NCI-H774 (cell line): ENCODE results near the gene MEG3.

Experiments used
- DNase-seq: peaks from one replicate; lab custom pipeline; 2025; lab: John Stamatoyannopoulos, UW

Gene MEG3

GRCh38 chr14:100881211-100882025, 55.5 kb downstream of the MEG3 start:
- DNase-seq: no peak

DNA sequence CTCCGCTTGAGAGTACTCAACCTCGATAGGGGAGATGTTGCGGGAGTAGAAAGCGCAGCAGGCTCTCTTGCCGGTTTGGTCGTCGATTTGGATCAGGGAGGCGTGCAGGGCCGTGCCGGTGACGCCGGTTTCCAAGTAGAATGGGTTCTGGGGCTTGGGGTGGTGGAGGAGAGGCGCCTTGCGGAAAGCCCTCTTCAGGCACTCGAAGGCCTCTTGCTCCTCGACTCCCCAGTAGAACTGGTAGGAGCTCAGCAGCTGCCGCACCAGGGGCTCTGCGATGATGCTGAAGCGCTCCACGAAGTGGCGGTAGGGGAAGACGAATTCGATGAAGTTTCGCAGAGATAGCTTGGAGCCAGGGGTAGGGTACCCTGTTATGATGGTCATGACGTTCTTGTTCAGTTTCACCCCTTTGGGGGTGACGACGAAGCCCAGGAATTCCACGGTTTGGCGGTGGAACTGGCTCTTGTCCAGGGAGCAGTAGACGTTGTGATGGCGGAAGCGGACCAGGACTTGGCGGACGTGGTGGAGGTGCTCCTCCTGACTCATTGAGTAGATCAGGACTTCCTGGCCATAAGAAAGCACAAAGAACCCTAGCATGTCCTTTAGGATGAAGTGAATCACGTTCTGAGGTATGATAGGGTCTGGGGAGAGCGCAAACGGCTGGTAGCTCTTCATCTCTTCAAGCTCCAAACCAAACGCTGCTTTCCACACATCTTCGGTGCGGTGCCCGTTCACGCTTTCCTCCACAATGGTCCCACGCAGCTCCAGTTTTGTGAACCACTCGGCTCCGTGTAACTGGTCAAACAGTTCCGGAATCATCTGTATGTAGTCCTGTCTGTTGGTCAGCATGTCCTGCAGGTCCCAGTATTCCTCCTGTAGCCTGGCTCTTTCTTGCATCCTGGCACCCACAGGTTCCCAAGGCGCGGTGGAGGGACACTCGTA, 56.4 kb downstream of the MEG3 start:
- DNase-seq: no peak

DNA sequence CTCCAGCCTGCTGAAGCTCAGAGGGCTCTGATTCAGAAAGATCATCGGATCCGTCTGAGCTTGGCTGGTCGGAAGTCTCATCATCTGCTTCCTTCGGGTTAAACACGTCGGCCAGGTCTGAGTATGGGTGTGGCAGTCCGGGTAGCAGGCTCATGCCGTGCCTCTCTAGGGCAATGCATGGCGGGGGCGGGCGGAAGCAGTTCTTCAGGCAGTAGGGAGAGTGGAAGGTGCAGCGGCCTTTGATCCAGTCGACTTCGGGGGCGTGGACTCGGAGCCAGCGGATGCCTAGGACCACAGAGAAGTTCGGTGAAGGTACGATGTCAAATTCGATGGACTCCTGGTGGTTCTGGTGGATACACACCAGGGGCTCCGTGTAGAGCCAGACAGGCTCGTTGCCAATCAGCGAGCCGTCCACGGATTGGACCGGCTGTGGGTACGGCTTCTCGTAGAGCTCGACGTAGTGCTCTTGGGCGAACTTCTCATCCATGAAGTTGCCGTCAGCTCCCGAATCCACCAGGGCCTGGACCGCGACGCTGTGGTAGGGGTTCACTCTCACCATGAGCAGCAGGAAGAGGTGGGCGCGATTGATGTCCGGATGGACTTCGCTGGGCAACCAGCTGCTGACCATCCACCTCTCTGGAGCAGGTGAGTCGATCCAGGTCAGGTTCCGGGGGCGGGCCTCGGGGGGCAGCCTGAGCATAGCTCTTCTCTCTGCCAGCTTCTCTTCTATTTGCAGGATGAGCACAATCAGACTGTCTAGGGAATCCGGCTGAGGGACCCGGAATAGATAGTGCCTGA, 57.3 kb downstream of the MEG3 start:
- no peak for DNase-seq

GRCh38 chr14:100883789-100884101, 57.8 kb downstream of the MEG3 start:
- DNase-seq: no peak

GRCh38 chr14:100884456-100884855, 58.5 kb downstream of the MEG3 start:
- no peak for DNase-seq

DNA sequence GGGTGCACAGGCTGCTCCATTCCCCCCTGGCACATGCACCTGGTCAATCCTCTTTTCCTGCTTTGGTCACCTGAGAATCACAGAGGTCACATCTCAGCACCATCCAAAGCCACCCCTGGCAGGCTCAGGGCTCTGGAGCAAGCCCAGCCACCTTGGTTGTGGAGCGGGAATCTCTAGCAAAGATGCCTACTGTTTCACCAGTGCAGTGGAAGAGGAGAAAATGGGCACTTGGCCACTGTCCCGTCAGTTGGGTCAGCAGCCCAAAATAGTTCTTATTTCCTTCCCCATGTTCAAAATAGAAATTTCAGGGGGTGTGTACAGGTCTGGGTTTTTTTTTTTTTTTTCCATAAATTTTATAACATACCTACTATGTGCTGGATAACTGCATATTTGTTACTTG, 59.3 kb downstream of the MEG3 start:
- DNase-seq: no peak

DNA sequence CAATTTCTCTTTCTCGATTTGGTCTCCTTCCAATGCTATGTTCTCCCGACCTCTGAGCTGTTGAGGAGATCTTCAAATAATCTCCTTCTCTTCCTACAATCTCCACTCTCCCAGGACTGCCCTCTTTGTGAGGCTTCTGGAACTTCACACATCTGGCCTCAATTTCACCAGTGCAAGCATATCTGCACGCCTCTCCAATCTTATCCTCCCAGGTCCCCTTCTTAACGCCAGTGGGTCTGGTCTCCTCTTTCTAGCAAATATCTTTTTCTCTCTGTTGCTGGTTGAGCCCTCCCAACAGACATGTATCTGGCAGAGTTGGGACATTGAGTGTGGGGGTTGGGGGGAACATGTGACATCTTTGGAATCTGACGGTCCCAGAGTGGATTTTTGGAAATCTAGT, 59.7 kb downstream of the MEG3 start:
- DNase-seq: no peak

DNA sequence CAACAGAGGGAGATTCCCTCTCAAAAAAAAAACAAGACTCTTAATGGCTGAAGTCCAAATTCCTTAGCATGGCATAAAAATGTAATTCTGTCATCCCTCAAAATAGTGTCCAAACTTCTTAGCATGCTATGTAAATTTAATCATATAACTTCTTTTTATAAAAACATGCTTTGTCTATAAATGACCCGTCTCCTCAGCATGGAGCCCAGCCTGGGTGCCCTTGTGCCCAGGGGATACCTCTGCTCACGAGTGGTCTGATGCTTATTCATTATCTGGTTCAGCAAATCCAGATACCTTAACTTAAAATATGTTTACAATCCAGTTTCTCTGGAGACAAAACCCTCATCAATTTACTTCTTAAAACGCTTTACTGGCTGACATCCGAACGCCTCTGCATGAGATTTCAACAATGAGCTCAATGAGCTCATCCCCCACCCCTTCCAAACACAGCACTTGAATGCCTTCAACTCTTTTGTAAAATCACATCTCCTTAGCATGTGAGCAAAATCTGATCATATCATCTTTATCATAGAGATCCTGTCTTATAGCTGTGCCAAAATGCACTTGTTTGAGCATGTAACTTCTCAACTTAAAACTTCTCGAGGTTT, 61.9 kb downstream of the MEG3 start:
- DNase-seq: no peak

DNA sequence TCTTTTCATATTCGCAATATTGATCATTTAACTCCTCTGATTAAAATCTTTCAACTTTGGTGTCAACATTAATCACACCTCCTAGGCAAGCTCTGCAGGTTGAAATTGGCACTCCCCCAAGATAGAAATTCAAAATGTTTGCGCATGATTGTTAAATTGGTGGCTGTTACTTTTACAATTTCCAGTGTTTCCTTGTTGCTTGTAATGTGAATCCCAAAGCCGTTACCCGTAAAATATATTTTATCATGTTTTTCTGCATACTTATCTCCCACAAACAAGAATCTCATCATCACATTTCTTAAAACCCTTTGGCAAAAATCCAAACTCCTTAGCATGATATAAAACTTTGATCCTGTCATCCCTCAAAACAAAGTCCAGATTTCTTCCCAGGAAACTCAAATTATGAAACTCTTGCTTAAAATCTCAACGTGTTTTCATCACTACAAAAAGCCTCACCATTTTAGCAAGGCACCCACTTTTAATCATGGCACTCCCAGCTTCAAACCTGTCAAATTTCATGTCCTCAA, 62.9 kb downstream of the MEG3 start:
- no peak for DNase-seq

GRCh38 chr14:100889641-100890040, 63.7 kb downstream of the MEG3 start:
- DNase-seq: no peak

DNA sequence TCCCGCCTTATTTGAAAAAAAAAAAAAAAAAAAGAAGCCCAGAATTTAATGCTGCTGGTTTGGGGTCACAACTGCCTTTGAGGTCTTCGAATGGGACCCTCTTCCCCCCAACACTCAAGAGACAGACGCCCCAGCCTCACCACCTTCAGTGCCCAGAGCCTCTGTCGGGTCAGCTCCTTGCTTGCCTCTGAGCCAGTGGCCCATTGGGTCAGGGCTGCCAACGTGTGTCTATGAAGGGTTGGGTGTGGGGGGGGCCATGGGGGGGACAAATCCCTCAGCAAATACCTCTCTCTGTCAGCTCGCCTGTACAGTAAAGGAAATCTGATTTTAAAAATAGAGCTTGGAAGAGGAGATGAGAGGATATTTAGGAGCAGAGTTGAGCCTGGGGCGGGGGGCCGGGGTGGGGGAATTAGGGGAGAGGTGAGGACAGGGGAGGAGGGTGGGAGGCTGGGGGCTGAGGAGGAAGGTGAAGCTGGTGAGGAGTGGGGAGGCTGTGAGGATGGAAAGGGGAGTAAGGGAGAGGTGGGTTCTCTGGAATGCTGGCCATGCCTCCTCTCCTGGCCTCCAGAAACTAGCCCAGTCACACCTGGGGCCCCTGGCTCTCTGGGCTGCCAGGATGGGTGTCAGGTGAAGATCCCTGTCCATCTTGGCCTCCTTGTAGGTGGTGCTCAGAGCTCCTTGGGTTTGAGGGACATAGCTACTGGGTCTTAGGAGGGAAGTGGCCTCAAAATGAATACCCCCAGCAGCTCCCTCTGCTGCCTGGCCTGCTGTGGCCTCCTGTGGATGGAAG, 64.3 kb downstream of the MEG3 start:
- no peak for DNase-seq

DNA sequence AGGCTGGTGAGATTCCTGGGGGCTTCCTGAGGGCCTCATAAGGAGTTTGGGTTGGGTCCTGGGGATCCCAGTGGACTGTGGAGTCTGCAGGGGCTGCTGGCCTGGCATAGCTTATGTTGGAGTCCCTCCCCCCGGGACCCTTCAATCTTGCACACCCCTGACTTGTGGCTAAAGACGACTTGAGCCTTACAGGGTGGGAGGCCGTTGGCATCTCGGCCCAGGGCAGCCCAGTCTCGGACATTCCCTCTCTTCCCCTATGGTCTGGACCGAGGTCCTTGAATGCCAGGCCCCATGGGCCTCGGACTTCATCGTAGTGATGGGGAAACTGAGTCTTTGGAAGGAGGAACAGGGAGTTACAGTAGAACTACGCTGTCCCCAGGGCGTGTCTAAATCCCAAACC, 65.1 kb downstream of the MEG3 start:
- DNase-seq: no peak

DNA sequence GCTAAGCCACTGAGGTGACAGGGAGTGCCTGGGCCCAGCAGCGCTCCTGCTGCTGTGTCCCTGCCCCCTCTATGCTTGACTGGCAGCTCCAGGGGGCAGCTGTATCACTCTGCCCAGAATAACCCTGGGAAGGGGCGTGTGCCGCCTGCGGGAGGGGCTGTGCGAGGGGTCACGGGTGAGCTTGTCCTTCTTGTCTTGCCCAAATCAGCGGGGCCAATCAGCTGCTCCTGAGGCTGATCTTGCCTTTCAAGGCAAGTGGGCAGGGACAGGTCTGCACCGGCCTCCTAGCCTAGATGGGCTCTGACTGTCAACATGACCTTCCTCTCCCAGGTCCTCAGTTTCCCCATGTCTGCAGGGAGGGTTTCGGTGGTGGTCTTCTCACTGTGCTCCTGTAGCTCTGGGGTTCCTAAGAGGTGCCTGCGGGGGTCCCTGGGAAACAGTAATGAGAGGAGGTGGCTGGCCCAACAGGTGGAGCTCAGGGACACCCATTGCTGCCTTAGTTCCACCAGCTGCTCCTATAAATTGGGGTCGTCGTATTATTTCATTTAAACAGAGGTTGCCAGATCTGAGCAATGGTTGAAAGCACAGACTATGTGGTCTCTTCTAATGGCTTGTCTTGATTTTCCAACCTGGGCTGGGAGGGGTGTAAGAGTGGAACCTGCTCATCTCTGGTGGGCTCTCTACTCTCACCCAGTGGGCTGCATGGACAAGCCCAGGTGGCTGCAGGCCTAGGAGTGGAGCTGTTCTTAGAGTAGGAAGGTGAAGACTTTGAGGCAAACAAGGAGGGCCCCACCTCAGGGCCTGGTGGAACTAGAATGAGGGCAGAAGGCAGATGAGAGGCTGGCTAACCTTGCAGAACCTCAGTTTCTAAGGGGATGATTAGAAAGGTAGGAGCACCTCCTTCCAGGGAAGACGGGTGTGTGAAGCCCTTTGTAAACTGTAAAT, 65.9 kb downstream of the MEG3 start:
- DNase-seq: no peak

DNA sequence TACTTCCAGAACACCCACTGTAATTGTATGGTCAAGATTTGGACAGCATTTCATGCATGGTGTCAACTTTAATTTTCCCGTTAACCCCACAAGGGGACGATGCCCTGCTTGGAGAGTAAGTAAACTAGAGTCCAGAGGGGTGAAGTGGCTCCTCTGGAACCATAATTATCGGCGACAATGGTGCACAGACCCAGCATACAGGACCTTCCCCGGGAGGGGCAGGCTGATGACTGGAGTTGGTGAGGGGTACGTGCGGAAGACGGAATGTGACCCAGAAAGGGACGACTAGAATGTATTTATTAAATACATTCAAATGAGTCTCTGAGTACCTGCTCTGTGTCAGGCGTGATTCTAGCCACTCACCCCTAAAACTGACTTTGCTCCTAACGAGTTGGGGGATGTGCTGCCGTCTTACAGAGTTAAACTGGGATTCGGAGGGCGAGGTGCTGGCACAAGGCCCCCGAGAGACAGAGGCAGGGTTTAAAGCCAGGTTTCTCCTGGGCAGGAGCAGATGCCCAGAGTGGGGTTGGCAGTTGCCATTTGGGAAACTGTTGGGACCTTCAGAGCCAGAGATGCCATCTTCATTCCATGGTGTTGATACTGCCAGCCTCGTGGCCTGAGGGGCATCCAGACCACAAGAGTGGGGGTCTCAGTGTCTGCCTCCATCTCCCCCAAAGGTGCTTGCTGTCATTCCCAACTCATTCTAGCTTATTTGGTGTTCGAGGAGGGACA, 66.7 kb downstream of the MEG3 start:
- no peak for DNase-seq

DNA sequence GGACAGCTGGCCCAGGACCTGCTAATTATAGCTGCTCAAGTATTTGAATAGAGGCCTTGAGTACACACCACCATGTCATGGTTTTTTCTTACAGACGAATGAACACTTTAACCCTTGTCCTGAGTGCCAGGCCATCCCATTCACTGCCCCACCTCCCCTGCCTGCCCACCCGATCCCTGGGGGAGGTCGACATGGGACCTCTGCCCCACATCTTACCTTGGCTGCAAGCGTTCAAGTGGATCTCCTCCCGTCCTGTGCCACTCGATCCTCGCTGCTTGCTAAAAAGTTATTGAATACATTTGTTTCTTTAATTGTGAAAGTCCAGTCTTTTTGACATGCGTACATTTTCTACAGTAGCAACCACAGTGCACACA, 67.3 kb downstream of the MEG3 start:
- no peak for DNase-seq

GRCh38 chr14:100893760-100894159, 67.8 kb downstream of the MEG3 start:
- DNase-seq: no peak

GRCh38 chr14:100894416-100894815, 68.5 kb downstream of the MEG3 start:
- no peak for DNase-seq

GRCh38 chr14:100895411-100895810, 69.5 kb downstream of the MEG3 start:
- no peak for DNase-seq

GRCh38 chr14:100896369-100897060, 70.6 kb downstream of the MEG3 start:
- DNase-seq: no peak
